ENCODE results near the gene CHRNA1. TPM values are rescaled to one million over a fixed set of nuclear protein-coding genes. Genes with fewer than 3 reads are reported as not detected.

CHRNA1 gene
- total and polyA plus RNA-seq, 2 experiments from 2014 or later, result 0.16 TPM; not detected in 1

DNA sequence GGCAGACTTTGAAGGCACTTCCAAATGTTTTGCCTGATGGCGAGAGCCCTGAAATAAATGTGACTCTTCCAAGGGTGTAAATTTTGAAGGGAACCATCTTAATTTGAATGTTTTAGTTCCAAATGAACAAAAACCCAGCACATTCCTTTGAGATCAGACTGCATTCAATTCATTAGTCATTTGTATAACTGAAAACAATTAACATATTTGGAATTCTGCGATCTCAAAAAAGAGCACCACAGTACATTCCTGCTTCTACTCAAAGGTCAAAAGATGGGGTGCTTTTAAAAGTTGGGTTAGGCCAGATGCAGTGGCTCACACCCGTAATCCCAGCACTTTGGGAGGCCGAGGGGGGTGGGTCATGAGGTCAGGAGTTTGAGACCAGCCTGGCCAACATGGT, 38.2 kb upstream of the CHRNA1 start:
- H3K4me2 ChIP-seq (ENCODE audit: unreplicated experiment), result peak overlapping the region; percentile 86
- no peaks in the 10 kb centered on the region for H3K79me2 ChIP-seq (ENCODE audit: insufficient read depth)
- TF ChIP-seq EZH2 (IDR thresholded peaks at IDR 0.05; ENCODE audit: insufficient read depth, poor library complexity, severe bottlenecking) (no peak), EZH2phosphoT487 (IDR thresholded peaks at IDR 0.05; ENCODE audit: insufficient read depth, low read depth) (no peak)
- peak overlapping the region; percentile 62 for H3K27ac ChIP-seq
- no peaks in the 10 kb centered on the region for H3K27me3 ChIP-seq (replicated peaks; ENCODE audit: insufficient read depth)
- DNase-seq, result peak; percentile 69
- peaks cover 39% of the 10 kb centered on the region for H3K36me3 ChIP-seq (ENCODE audit: low read depth)
- peak overlapping the region; percentile 31; the same call in 1 of the 2 replicates for H3K4me3 ChIP-seq
- H3K4me1 ChIP-seq (ENCODE audit: insufficient read depth), result peaks cover 56% of the 10 kb centered on the region
- no peak overlapping the region; the same call in 1 of the 2 replicates for H3K9ac ChIP-seq
- in situ Hi-C loops (cut with MboI), result no loop called here
- 0 out of 2 replicates have a peak overlapping the region, but pooled peaks have one; percentile 8 for H2AFZ ChIP-seq
- H3K9me2 ChIP-seq (ENCODE audit: insufficient read depth), result no peaks in the 10 kb centered on the region
- peaks cover 66% of the 10 kb centered on the region for H3F3A ChIP-seq (ENCODE audit: insufficient read depth)
- no peaks in the 10 kb centered on the region for H4K20me1 ChIP-seq (ENCODE audit: insufficient read depth)
- H3K9me3 ChIP-seq (ENCODE audit: low read depth), result no peaks in the 10 kb centered on the region
- WGBS, 2 experiments (ENCODE audit: low coverage in 1 of 2, low lambda C conversion rate in 2 of 2, missing lambda C conversion rate in 2 of 2), result 2 to 5% methylated on average over 4 of the region's 4 CpGs

DNA sequence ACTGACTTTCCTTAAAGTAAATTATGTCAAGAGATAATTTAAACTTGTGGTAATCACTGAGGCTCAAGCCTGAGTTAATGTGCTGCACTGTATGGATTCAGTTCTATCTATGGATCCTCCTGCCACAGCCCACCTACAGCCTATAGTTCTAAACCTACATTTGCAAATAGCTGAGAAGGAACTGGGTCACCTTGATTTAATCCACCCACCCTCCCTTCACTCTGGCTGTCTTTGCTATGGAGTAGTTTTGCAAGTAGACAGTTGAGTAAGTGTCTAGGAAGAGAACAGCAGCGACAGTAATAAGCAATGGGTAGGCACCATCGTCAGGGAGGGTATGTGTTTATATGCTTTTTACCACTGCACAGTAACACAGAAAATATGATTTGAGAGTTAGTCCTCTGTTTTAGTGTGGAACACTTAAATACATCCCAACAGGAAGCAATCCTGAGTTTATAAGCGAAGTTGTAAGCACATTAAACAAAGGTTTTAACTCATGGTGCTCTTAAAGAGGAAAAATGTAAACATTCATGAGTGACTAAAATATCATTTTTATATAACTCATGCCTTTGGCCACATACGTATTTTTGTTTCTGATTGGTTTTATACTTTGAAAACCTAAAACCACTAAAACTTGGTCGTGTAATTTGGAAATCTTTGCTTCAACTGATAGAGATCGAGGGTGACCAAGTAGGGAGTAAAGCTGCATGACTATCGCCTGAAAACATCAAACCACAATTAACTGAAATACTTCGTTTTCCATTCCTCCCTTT, 36.3 kb upstream of the CHRNA1 start:
- TF ChIP-seq EZH2 (IDR thresholded peaks at IDR 0.05; ENCODE audit: insufficient read depth, poor library complexity, severe bottlenecking) (no peak), EZH2phosphoT487 (IDR thresholded peaks at IDR 0.05; ENCODE audit: insufficient read depth, low read depth) (no peak)
- in situ Hi-C loops (cut with MboI), result no loop called here
- no peaks in the 10 kb centered on the region for H4K20me1 ChIP-seq (ENCODE audit: insufficient read depth)
- H3K36me3 ChIP-seq (ENCODE audit: low read depth), result peaks cover 32% of the 10 kb centered on the region
- H3K4me2 ChIP-seq (ENCODE audit: unreplicated experiment), result no peak overlapping the region
- no peaks in the 10 kb centered on the region for H3K9me2 ChIP-seq (ENCODE audit: insufficient read depth)
- no peaks in the 10 kb centered on the region for H3K79me2 ChIP-seq (ENCODE audit: insufficient read depth)
- H3K9ac ChIP-seq, result no peak overlapping the region
- peaks cover 70% of the 10 kb centered on the region for H3F3A ChIP-seq (ENCODE audit: insufficient read depth)
- peaks cover 64% of the 10 kb centered on the region for H3K4me1 ChIP-seq (ENCODE audit: insufficient read depth)
- DNase-seq, result no peak
- 0 out of 2 replicates have a peak overlapping the region, but pooled peaks have one; percentile 1 for H3K27ac ChIP-seq
- H3K27me3 ChIP-seq (replicated peaks; ENCODE audit: insufficient read depth), result no peaks in the 10 kb centered on the region
- no peak overlapping the region for H2AFZ ChIP-seq
- H3K9me3 ChIP-seq (ENCODE audit: low read depth), result no peaks in the 10 kb centered on the region
- no peak overlapping the region for H3K4me3 ChIP-seq
- 92 to 93% methylated on average over 8 of the region's 8 CpGs for WGBS, 2 experiments (ENCODE audit: low coverage in 1 of 2, low lambda C conversion rate in 2 of 2, missing lambda C conversion rate in 2 of 2)

DNA sequence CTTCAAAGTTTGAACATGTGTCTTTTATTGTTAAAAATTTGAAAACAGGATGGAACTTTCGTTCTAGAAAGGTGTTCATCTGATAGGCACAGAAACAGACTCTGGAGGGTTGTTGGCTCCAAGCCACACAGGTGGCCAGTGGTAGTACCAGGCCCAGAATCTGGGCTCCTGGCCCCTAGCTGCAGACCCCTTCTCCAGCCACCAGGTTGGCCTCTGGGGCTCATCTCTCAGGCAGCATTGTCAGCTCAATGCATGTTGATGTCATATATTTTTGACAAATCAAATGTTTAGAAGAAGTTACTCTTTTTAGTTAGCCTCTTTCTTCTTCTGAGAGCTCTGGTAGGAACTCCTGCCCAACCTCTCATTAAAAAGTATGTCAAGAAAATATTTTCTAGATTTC, 34.5 kb upstream of the CHRNA1 start:
- no peaks in the 10 kb centered on the region for H3K79me2 ChIP-seq (ENCODE audit: insufficient read depth)
- peak overlapping the region; percentile 25 for H3K4me2 ChIP-seq (ENCODE audit: unreplicated experiment)
- in situ Hi-C loops (cut with MboI), result no loop called here
- no peaks in the 10 kb centered on the region for H4K20me1 ChIP-seq (ENCODE audit: insufficient read depth)
- no peak overlapping the region for H3K4me3 ChIP-seq
- peaks cover 89% of the 10 kb centered on the region for H3F3A ChIP-seq (ENCODE audit: insufficient read depth)
- H3K4me1 ChIP-seq (ENCODE audit: insufficient read depth), result peaks cover 82% of the 10 kb centered on the region
- no peak overlapping the region for H2AFZ ChIP-seq
- H3K36me3 ChIP-seq (ENCODE audit: low read depth), result peaks cover 29% of the 10 kb centered on the region
- no peaks in the 10 kb centered on the region for H3K9me2 ChIP-seq (ENCODE audit: insufficient read depth)
- H3K27ac ChIP-seq, result peak overlapping the region; percentile 73
- DNase-seq, result no peak
- no peak for TF ChIP-seq EZH2phosphoT487 (IDR thresholded peaks at IDR 0.05; ENCODE audit: insufficient read depth, low read depth)
- TF ChIP-seq EZH2 (IDR thresholded peaks at IDR 0.05; ENCODE audit: insufficient read depth, poor library complexity, severe bottlenecking), result no peak
- H3K9me3 ChIP-seq (ENCODE audit: low read depth), result no peaks in the 10 kb centered on the region
- 100% methylated on average over 1 of the region's 1 CpG for WGBS, 2 experiments (ENCODE audit: low coverage in 1 of 2, low lambda C conversion rate in 2 of 2, missing lambda C conversion rate in 2 of 2)
- H3K9ac ChIP-seq, result no peak overlapping the region
- H3K27me3 ChIP-seq (replicated peaks; ENCODE audit: insufficient read depth), result no peaks in the 10 kb centered on the region

DNA sequence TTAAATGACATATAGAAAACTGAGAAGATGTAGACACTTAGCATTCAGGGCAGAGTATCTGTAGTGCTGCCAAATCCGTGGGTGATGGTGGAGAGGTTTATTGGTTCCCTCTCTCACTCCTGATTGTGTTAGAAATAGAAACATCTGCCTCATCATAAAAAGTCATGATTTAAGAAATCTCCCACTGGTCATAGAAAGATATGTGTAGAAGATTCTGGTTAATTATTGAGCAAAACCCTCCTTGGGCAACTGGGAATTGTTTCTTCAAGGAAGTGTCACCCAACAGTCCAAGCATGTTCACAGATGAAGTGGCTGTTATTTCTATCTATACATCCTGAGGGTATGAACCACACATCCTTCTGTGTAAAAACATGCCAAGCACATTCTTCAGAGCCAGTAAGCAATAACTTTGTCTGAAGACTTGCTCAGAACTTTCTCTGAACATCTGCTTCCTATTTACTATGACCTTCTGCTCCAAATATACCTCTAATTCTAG, 33.6 kb upstream of the CHRNA1 start:
- Histone ChIP-seq H3K4me1 (ENCODE audit: insufficient read depth) (peaks cover 83% of the 10 kb centered on the region), H4K20me1 (ENCODE audit: insufficient read depth) (no peaks in the 10 kb centered on the region), H3K27ac (peak overlapping the region; percentile 73), H2AFZ (no peak overlapping the region), H3K9ac (peak overlapping the region; percentile 11), H3F3A (ENCODE audit: insufficient read depth) (peaks cover 90% of the 10 kb centered on the region), H3K4me2 (ENCODE audit: unreplicated experiment) (peak overlapping the region; percentile 25), H3K27me3 (replicated peaks; ENCODE audit: insufficient read depth) (no peaks in the 10 kb centered on the region), H3K36me3 (ENCODE audit: low read depth) (peaks cover 28% of the 10 kb centered on the region), H3K9me2 (ENCODE audit: insufficient read depth) (no peaks in the 10 kb centered on the region), H3K9me3 (ENCODE audit: low read depth) (no peaks in the 10 kb centered on the region), H3K79me2 (ENCODE audit: insufficient read depth) (no peaks in the 10 kb centered on the region), H3K4me3 (no peak overlapping the region)
- TF ChIP-seq EZH2phosphoT487 (IDR thresholded peaks at IDR 0.05; ENCODE audit: insufficient read depth, low read depth) (no peak), EZH2 (IDR thresholded peaks at IDR 0.05; ENCODE audit: insufficient read depth, poor library complexity, severe bottlenecking) (no peak)
- 4 to 5% methylated on average over 1 of the region's 1 CpG for WGBS, 2 experiments (ENCODE audit: low coverage in 1 of 2, low lambda C conversion rate in 2 of 2, missing lambda C conversion rate in 2 of 2)
- DNase-seq, result peak; percentile 80
- in situ Hi-C loops (cut with MboI), result no loop called here

Data from GM23248 (cell line).